IMR-90 (cell line): ENCODE data around the gene TMEM200C. TPM values are rescaled to one million over a fixed set of nuclear protein-coding genes. Genes with fewer than 3 reads are reported as not detected.

Source experiments
- ATAC-seq: fragments of 200-7000 bp; cut with Tn5 transposase; 2 replicates; pipeline ENCODE4 v1.9.1; 2020; ENCODE audit warnings: low read depth, mild to moderate bottlenecking, moderate library complexity
- BruUV-seq: library from RNA; stranded (reverse); fragments of 400-500 nt; replicated peaks from 2 replicates; lab custom pipeline; 2021; lab: Mats Ljungman, UMichigan
- CTCF ChIA-PET: fragments of 300-600 bp; formaldehyde crosslinking; extraction: SDS; loops from one replicate; lab custom pipeline; 2021; ENCODE audit warnings: antibody characterized with exemption; lab: Yijun Ruan, JAX
- POLR2A ChIA-PET: fragments of 300-600 bp; sonication (Branson Sonifier 250); formaldehyde crosslinking; loops from one replicate; lab custom pipeline; 2022; ENCODE audit warnings: antibody characterized with exemption; ENCODE audit not compliant: unreplicated experiment; lab: Charles Lee
- DNase-seq: peaks from one replicate; pipeline ENCODE4 v3.0.0; 2013
- H2AFZ ChIP-seq: replicated peaks from 2 replicates; pipeline ENCODE3; 2013; ENCODE audit warnings: low read length, mild to moderate bottlenecking; ENCODE audit not compliant: poor library complexity
- H2AK5ac ChIP-seq: 2 replicates; pipeline ENCODE4 v1.6.1; 2013; ENCODE audit warnings: low read depth, low read length, inconsistent platforms
- H2AK9ac ChIP-seq: replicated peaks from 2 replicates; pipeline ENCODE3; 2013; ENCODE audit warnings: mild to moderate bottlenecking, low read depth, low read length, moderate library complexity; ENCODE audit not compliant: poor library complexity
- H2BK120ac ChIP-seq: 2 replicates; pipeline ENCODE4 v1.6.1; 2013; ENCODE audit warnings: low read depth, low read length, inconsistent platforms
- H2BK15ac ChIP-seq: 3 replicates; pipeline ENCODE4 v1.6.1; 2013; ENCODE audit warnings: low read depth, low read length, inconsistent platforms
- H2BK20ac ChIP-seq: 2 replicates; pipeline ENCODE4 v1.6.1; 2013; ENCODE audit warnings: low read depth, mild to moderate bottlenecking, inconsistent platforms, low read length, moderate library complexity
- H2BK5ac ChIP-seq: 2 replicates; pipeline ENCODE4 v1.6.1; 2013; ENCODE audit warnings: mild to moderate bottlenecking, low read depth, low read length, inconsistent platforms; ENCODE audit not compliant: poor library complexity, severe bottlenecking
- H3K14ac ChIP-seq: replicated peaks from 2 replicates; pipeline ENCODE4 v1.6.1; 2013; ENCODE audit warnings: low read depth, low read length, inconsistent platforms
- H3K18ac ChIP-seq: 2 replicates; pipeline ENCODE4 v1.6.1; 2013; ENCODE audit warnings: low read depth, low read length, control low read depth
- H3K23ac ChIP-seq: 2 replicates; pipeline ENCODE4 v1.6.1; 2013; ENCODE audit warnings: low read depth, low read length, inconsistent platforms
- H3K27ac ChIP-seq: 2 replicates; pipeline ENCODE4 v1.5.1; 2013; ENCODE audit warnings: mild to moderate bottlenecking, control low read depth, low read length; ENCODE audit not compliant: insufficient read depth
- H3K27me3 ChIP-seq: 2 replicates; pipeline ENCODE4 v1.6.1; 2013; ENCODE audit warnings: low read length; ENCODE audit not compliant: control insufficient read depth, insufficient read depth
- H3K36me3 ChIP-seq: 2 replicates; pipeline ENCODE4 v1.6.1; 2013; ENCODE audit warnings: low read length, mixed read lengths; ENCODE audit not compliant: control insufficient read depth, insufficient read depth
- H3K4ac ChIP-seq: 2 replicates; pipeline ENCODE4 v1.6.1; 2013; ENCODE audit warnings: low read depth, low read length, inconsistent platforms
- H3K4me1 ChIP-seq: 2 replicates; pipeline ENCODE4 v1.6.1; 2013; ENCODE audit warnings: low read length, mixed read lengths; ENCODE audit not compliant: control insufficient read depth, insufficient read depth
- H3K4me2 ChIP-seq: 2 replicates; pipeline ENCODE4 v1.6.1; 2013; ENCODE audit warnings: low read depth, mild to moderate bottlenecking, control low read depth, low read length, moderate library complexity
- H3K4me3 ChIP-seq: 2 replicates; pipeline ENCODE4 v1.5.1; 2013; ENCODE audit warnings: low read depth, mild to moderate bottlenecking, control low read depth, low read length, moderate library complexity; ENCODE audit not compliant: insufficient read depth
- H3K56ac ChIP-seq: 2 replicates; pipeline ENCODE4 v1.6.1; 2013; ENCODE audit warnings: low read length, inconsistent platforms; ENCODE audit not compliant: insufficient read depth; ENCODE audit errors: extremely low read depth
- H3K79me1 ChIP-seq, 2 experiments: 2 replicates each; pipeline ENCODE4 v1.6.1; 2013; ENCODE audit warnings: low read length in 2 of 2, inconsistent platforms in 1 of 2, low read depth in 1 of 2
- H3K9ac ChIP-seq: 2 replicates; pipeline ENCODE4 v1.6.1; 2013; ENCODE audit warnings: low read depth, low read length, control low read depth
- H3K9me1 ChIP-seq: 2 replicates; pipeline ENCODE4 v1.6.1; 2013; ENCODE audit warnings: low read length, inconsistent platforms; ENCODE audit not compliant: insufficient read depth
- H3K9me3 ChIP-seq: 2 replicates; pipeline ENCODE4 v1.6.1; 2013; ENCODE audit warnings: low read length; ENCODE audit not compliant: control insufficient read depth, insufficient read depth
- H4K20me1 ChIP-seq: 2 replicates; pipeline ENCODE4 v1.6.1; 2013; ENCODE audit warnings: low read length, inconsistent platforms; ENCODE audit not compliant: insufficient read depth
- H4K5ac ChIP-seq: 2 replicates; pipeline ENCODE4 v1.6.1; 2013; ENCODE audit warnings: mild to moderate bottlenecking, low read depth, low read length, control low read depth
- H4K8ac ChIP-seq, 2 experiments: 2 replicates each; pipeline ENCODE4 v1.6.1; 2013; ENCODE audit warnings: low read depth in 2 of 2, low read length in 2 of 2, control low read depth in 1 of 2, inconsistent platforms in 1 of 2
- H4K91ac ChIP-seq: 2 replicates; pipeline ENCODE4 v1.6.1; 2013; ENCODE audit warnings: low read depth, low read length, inconsistent platforms; ENCODE audit not compliant: insufficient read depth
- BHLHE40 ChIP-seq: fragments of 150-350 bp; IDR thresholded peaks from 2 replicates; pipeline ENCODE4 v1.6.1; 2016; ENCODE audit warnings: mild to moderate bottlenecking, low read depth, low read length
- CHD1 ChIP-seq: IDR thresholded peaks from 2 replicates; pipeline ENCODE4 v1.6.1; 2012; ENCODE audit warnings: low read depth, low read length, improper control_type of control experiment
- CTCF ChIP-seq: conservative IDR thresholded peaks from 2 replicates; pipeline ENCODE4 v1.5.1; 2012; ENCODE audit warnings: mild to moderate bottlenecking, low read depth, low read length, improper control_type of control experiment
- FOS ChIP-seq: fragments of 150-350 bp; IDR thresholded peaks from 2 replicates; pipeline ENCODE4 v1.6.1; 2016; ENCODE audit warnings: low read depth, low read length
- MAFK ChIP-seq: IDR thresholded peaks from 2 replicates; pipeline ENCODE4 v1.6.1; 2012; ENCODE audit warnings: low read depth, low read length, improper control_type of control experiment
- MAZ ChIP-seq: IDR thresholded peaks from 2 replicates; pipeline ENCODE4 v1.6.1; 2012; ENCODE audit warnings: low read depth, mild to moderate bottlenecking, low read length, improper control_type of control experiment, moderate library complexity, borderline replicate concordance
- MXI1 ChIP-seq: IDR thresholded peaks from 2 replicates; pipeline ENCODE4 v1.6.1; 2012; ENCODE audit warnings: low read depth, mild to moderate bottlenecking, low read length, moderate library complexity, borderline replicate concordance
- NFE2L2 ChIP-seq: fragments of 150-350 bp; IDR thresholded peaks from 2 replicates; pipeline ENCODE4 v1.6.1; 2016; ENCODE audit warnings: low read depth, mild to moderate bottlenecking, low read length
- RAD21 ChIP-seq: IDR thresholded peaks from 2 replicates; pipeline ENCODE4 v1.6.1; 2012; ENCODE audit warnings: low read length, improper control_type of control experiment
- RCOR1 ChIP-seq: IDR thresholded peaks from 2 replicates; pipeline ENCODE4 v1.6.1; 2012; ENCODE audit warnings: mild to moderate bottlenecking, low read length, improper control_type of control experiment; ENCODE audit not compliant: insufficient replicate concordance
- SMC3 ChIP-seq: fragments of 150-350 bp; IDR thresholded peaks from 2 replicates; pipeline ENCODE4 v1.6.1; 2016; ENCODE audit warnings: low read depth, mild to moderate bottlenecking, antibody characterized with exemption, low read length, moderate library complexity
- USF2 ChIP-seq: fragments of 150-350 bp; IDR thresholded peaks from 2 replicates; pipeline ENCODE4 v1.6.1; 2017; ENCODE audit warnings: mild to moderate bottlenecking, antibody characterized with exemption, low read length, low read depth
- WGBS, 2 experiments: methylation state at CpG; one replicate each; pipeline versions ENCODE4 v1.1.5 to v1.1.7; 2013; ENCODE audit warnings: missing lambda C conversion rate in 2 of 2; ENCODE audit not compliant: insufficient read length in 1 of 2; ENCODE audit errors: extremely low coverage in 2 of 2; 5-methylcytosine and 5-hydroxymethylcytosine counted together
- dilution Hi-C: fragments of 300-500 bp; cut with HindIII; formaldehyde crosslinking; loops from one replicate; pipeline ENCODE4 v1.14.3; 2018; ENCODE audit warnings: low sequenced_read_pairs; ENCODE audit not compliant: unreplicated experiment
- in situ Hi-C: fragments of 300-500 bp; cut with MboI; formaldehyde crosslinking; loops from 3 replicates; pipeline ENCODE4 v1.14.3; 2019; ENCODE audit warnings: low sequenced_read_pairs, inconsistent platforms, mixed read lengths
- intact Hi-C: fragments of 100-400 bp; cut with micrococcal nuclease; formaldehyde crosslinking; loops from 2 replicates; pipeline ENCODE4 v1.10.0; 2022
- polyA plus RNA-seq, 3 experiments: library from polyadenylated mRNA; depleted of rRNA; stranded (reverse); fragments of >200 nt; gene quantifications; 2 replicates each; pipeline ENCODE4 v1.2.3, GENCODE V29; 2012; ENCODE audit warnings: low replicate concordance in 1 of 3
- total RNA-seq: library from RNA; depleted of rRNA; stranded (reverse); fragments of >200 nt; gene quantifications from 2 replicates; pipeline ENCODE4 v1.2.3, GENCODE V29; 2012

The TMEM200C gene
- total and polyA plus RNA-seq, 2 of the 4 experiments (the other 2 are of a cell fraction), result 1.4 to 2.5 TPM

- Histone ChIP-seq H4K8ac (no peak overlapping the region), H3K9ac (no peak overlapping the region), H3K79me1 (no peaks in the 10 kb centered on the region), H3K36me3 (no peaks in the 10 kb centered on the region), H3K14ac (no peak overlapping the region), H3K18ac (no peak overlapping the region), H4K5ac (no peak overlapping the region), H3K27ac (no peak overlapping the region), H4K20me1 (no peaks in the 10 kb centered on the region), H3K27me3 (no peaks in the 10 kb centered on the region; the same call in 1 of the 2 replicates), H3K4me2 (no peak overlapping the region), H2BK15ac (no peak overlapping the region), H2BK120ac (no peak overlapping the region), H2AK5ac (no peak overlapping the region), H3K9me1 (no peaks in the 10 kb centered on the region), H2AFZ (peak overlapping the region; percentile 10), H4K91ac (no peak overlapping the region), H3K23ac (no peak overlapping the region), H2BK20ac (no peak overlapping the region), H3K4me1 (no peaks in the 10 kb centered on the region), H3K4me3 (no peak overlapping the region), H3K4ac (no peak overlapping the region), H2AK9ac (no peak overlapping the region), H3K9me3 (no peaks in the 10 kb centered on the region), H3K56ac (no peak overlapping the region), H2BK5ac (no peak overlapping the region)
- dilution Hi-C loops (no loop called here), intact Hi-C loops (no loop called here), in situ Hi-C loops (no loop called here)
- CTCF ChIA-PET, result no interaction called here
- WGBS, 2 experiments, result no CpG with 5 or more reads among the region's 3 CpGs
- POLR2A ChIA-PET, result no interaction called here
- DNase-seq (no peak), ATAC-seq (no peak)
- BruUV-seq, result no TSS peak
- TF ChIP-seq FOS, result no peak
- TF ChIP-seq USF2, result no peak
- no peak for TF ChIP-seq RAD21
- TF ChIP-seq RCOR1, result no peak
- no peak for TF ChIP-seq BHLHE40
- no peak for TF ChIP-seq MXI1
- no peak for TF ChIP-seq MAZ
- TF ChIP-seq CTCF, result no peak
- TF ChIP-seq CHD1, result no peak
- no peak for TF ChIP-seq MAFK
- TF ChIP-seq NFE2L2, result no peak
- no peak for TF ChIP-seq SMC3
Observed at GRCh38 chr18:5937795-5938194, 42.5 kb upstream of the TMEM200C start.
